Epithelial cell of proximal tubule (primary cell): ENCODE data around the gene SLC6A19. TPM values are rescaled to one million over a fixed set of nuclear protein-coding genes. Genes with fewer than 3 reads are reported as not detected.

ENCODE experiments used
- DNase-seq: peaks from one replicate; pipeline ENCODE4 v3.0.0-alpha.2; 2011; ENCODE audit warnings: low read depth
- H3K4me3 ChIP-seq: 2 replicates; pipeline ENCODE4 v1.5.1; 2011; ENCODE audit warnings: low read depth, mild to moderate bottlenecking, low read length
- total RNA-seq: library from RNA; depleted of rRNA; stranded (reverse); fragments of >200 nt; gene quantifications from 2 replicates; pipeline ENCODE4 v1.2.3, GENCODE V29; 2015
- TF ChIP-seq, protein P1 (sequence below): conservative IDR thresholded peaks from 2 replicates; pipeline ENCODE4 v1.5.1; 2012; ENCODE audit warnings: low read depth, mild to moderate bottlenecking, low read length

The SLC6A19 gene
- total RNA-seq, 1 donor from 2014 or later = not detected

DNA sequence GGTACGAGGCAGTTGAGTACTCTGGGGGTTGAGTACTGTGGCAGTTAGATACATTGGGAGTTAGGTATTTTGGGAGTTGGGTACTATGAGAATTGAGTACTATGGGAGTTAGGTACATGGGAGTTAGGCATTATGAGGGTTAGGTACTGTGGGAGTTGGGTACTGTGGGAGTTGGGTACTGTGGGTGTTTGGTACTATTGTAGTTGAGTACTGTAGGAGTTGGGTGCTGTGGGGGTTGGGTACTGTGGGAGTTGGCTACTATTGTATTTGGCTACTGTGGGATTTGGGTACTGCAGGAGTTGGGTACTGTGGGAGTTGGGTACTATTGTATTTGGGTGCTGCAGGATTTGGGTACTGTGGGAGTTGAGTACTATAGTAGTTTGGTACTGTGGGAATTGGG, 4.8 kb upstream of the SLC6A19 start:
- H3K4me3 ChIP-seq = no peak overlapping the region
- TF ChIP-seq, protein P1, sequence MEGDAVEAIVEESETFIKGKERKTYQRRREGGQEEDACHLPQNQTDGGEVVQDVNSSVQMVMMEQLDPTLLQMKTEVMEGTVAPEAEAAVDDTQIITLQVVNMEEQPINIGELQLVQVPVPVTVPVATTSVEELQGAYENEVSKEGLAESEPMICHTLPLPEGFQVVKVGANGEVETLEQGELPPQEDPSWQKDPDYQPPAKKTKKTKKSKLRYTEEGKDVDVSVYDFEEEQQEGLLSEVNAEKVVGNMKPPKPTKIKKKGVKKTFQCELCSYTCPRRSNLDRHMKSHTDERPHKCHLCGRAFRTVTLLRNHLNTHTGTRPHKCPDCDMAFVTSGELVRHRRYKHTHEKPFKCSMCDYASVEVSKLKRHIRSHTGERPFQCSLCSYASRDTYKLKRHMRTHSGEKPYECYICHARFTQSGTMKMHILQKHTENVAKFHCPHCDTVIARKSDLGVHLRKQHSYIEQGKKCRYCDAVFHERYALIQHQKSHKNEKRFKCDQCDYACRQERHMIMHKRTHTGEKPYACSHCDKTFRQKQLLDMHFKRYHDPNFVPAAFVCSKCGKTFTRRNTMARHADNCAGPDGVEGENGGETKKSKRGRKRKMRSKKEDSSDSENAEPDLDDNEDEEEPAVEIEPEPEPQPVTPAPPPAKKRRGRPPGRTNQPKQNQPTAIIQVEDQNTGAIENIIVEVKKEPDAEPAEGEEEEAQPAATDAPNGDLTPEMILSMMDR = no peak
- no peak for DNase-seq

DNA sequence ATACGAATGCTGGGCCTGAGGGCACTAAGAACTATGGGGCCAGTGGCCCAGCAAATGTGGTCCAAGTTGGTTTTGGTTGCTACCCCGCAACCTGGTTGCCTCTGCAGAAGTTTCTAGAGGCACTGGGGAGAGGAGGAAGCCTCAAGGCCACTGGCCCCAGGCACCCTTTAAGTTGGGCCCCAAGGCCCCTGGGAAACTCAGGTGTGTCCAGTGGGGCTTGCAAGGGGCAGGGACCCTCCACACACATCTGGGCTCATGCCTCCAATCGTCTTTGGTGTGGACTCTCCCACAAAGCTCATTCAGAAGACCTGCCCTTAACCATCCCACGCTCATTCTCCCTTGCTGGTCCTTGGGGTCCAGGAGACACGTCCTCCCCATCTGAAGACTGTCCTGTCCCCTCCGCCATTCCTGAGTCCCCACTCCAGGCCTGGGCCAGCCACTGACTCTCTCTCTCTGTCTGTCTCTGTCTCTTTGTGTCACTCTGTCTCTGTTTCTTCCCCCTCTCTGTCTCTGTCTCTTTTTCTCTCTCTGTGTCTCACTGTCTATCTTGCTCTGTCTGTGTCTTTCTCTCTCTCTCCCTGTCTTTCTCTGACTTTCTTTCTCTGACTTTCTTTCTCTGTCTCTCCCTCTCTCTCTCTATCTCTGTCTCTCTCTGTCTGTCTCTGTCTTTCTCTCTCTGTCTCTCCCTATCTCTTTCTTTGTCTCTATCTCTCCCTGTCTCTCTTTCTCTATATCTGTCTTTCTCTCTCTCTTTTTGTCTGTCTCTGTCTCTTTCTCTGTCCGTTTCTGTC, 3.3 kb upstream of the SLC6A19 start:
- no peak overlapping the region for H3K4me3 ChIP-seq
- DNase-seq = no peak
- TF ChIP-seq, protein P1 = no peak

DNA sequence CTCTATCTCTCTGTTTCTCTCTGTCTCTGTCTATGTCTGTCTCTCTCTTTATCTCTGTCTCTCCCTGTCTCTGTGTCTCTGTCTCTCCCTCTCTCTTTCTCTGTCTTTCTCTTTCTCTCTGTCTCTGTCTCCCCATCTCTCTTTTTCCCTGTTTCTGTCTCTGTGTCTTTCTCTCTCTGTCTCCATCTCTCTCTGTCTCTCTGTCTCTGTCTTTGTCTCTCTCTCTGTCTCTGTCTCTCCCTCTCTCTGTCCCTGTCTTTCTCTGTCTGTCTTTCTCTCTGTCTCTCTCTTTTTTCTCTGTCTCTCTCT, 2.1 kb upstream of the SLC6A19 start:
- DNase-seq = no peak
- TF ChIP-seq, protein P1 = no peak
- no peak overlapping the region for H3K4me3 ChIP-seq

DNA sequence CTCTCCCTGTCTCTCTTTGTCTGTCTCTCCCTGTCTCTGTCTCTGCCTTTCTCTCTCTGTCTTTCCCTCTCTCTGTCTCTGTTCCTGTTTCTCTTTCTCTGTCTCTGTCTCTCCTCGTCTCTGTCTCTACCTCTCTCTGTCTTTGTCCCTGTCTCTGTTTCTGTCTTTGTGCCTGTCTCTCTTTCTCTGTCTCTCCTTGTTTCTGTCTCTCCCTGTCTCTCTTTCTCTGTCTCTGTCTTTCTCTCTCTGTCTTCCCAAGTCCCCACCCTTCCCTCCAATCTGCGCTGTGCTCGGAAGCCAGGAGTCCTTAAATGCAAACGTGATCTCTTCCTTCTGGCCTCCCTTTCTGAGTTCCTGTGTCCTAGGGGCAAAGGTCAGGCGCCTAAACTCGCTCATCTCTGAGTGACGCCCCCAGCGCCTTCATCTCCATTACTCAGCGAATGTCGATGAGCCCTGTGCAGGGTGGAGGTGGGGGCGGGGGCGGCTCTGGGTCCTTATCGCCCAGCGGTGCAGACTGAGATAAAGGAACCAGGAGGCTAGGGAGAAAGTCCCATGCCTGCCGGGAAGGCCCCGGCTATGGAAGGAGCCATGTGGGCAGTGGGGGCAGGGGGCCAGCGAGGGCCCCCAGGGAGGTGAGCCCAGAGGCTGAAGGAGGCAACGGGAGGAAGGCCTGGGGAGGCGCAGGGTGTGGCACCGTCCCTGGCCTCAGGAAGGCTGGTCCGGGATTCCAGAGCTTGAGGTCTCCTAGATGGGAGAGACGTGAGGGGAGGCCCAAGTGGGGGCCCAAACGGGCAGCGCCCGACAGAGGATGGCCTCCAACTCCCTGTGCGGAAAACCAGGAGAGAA, 1.5 kb upstream of the SLC6A19 start:
- H3K4me3 ChIP-seq = no peak overlapping the region
- TF ChIP-seq, protein P1 = no peak
- no peak for DNase-seq

DNA sequence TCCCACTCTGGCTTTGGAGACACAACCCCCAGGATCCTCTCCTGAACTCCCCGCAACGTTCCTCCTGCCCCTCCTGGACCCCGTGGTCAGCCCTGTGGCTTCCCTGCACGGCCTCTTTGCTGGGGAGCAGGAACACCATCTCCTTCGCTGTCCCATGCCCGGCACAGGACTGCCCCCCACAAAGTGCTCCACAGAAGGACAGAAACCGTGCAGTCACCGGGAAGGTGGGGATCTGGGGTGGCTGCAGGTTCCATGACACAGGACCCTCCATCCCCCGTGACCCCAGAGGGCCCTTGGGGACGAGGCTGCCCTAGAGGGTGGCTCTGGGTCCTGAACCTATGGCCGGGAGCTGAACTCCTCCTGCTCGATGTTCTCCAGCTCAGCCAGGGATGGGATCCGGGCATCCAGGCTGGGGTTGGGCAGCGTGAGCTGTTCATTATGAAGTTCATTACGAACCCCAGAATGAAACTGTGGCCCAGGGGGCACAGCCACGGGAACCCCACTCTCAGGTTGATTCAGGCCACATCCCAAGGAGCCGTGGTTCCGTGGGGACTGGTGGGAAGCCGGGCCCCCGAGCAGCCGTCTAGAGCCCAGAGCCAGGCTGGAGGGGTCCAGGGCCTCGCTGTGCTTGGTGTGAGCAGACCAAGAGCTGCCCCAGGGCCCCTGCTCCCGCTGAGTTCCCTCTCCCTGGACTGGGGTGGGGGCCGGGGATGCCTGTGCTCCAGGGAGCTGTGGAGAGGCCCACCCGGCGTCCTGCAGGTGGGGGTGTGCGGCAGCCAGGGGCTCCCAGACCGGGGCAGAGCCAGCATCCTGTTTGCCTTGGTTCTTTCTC, 684 bp upstream of the SLC6A19 start:
- H3K4me3 ChIP-seq = no peak overlapping the region
- TF ChIP-seq, protein P1 = no peak
- no peak for DNase-seq

DNA sequence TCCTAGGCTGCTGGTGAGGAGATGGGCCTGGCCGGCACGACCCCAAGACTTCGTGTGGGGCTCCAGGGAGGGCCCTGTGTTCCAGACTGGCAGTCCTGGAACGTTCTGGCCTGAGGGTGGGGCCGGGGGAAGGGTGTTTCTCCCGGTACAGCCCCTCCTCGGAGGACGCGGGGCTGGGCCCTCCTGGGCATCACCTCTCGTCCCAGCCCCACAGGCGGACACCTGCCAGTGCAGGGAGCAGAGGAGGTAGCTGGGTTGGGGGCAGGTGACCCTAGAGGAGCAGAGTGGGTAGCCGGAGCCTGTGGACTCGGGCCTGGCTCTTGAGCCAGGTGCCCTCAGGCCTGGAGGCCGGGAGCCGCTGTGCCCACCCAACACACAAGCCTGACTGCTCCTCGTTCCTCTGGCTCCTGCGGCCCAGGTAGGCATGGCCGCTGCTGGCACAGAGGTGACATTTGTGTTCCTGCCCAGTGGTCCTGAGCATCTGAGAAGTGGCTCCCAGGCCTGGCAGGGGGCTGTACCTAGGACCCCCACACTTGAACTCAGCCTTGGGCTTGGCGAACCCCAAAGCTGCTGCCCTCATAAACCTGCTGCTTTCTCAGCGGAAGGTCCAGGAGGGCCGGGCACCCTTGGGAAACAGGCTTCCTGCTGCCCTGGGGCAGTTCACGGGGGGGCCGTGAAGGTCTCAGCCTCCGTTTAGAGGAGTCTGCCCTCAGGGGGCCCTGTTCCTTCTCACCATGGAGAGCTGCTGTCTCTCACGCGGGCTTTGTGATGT, 817 bp downstream of the SLC6A19 start:
- DNase-seq = no peak
- TF ChIP-seq, protein P1 = no peak
- no peak overlapping the region for H3K4me3 ChIP-seq
